HG03025 (cell line): ENCODE measurements around the gene CA10.

Source experiments
- ATAC-seq: cut with Tn5 transposase; IDR thresholded peaks from one replicate; pipeline ENCODE4 v1.9.1; 2021; ENCODE audit warnings: mild to moderate bottlenecking, moderate library complexity; ENCODE audit not compliant: unreplicated experiment, low FRiP score

Gene CA10

GRCh38 chr17:51901242-51901641 is 257.3 kb downstream of the CA10 start:
- no peak for ATAC-seq

DNA sequence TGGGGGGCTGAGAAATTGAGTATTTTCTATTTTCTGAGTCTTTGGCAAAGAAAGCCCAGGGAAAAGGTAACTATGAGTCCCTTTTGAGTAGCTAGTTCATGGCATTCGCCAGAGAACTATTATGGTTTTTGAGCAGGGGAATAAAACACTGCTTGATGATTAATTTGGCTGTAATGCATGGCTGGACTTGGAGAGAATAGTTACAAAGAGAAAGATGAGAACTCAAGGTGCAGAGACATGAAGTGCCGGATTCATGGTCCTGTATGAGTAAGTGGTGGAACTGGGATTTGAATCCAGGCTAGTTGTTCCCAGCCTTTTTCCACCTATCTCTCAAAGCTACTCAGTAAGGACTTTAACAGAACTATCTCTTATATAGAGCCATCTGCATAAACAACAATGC is 266.6 kb downstream of the CA10 start:
- no peak for ATAC-seq

GRCh38 chr17:51890710-51891109 is 267.8 kb downstream of the CA10 start:
- ATAC-seq: no peak

DNA sequence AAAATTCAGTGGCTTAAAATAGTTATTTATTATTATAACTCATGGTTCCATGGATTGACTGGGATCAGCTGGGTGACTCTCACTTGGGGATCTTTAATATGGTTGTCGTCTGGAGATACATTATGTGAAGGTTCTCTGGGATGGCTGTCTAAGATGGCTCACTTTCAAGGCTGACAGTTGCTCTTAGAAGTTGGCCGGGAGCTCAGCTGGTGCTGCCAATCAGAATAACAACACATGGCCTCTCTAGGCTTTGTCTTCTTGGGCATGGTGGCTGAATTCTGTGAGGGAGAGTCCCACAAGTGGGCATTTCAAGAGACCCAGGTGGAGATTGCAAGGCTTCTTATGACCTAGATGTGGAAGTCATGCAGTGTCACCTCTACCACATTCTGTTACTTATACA is 269.7 kb downstream of the CA10 start:
- ATAC-seq: no peak

GRCh38 chr17:51876986-51877385 is 281.5 kb downstream of the CA10 start:
- ATAC-seq: no peak

- no peak for ATAC-seq
These were observed 285.2 kb downstream of the CA10 start for GRCh38 chr17:51873302-51873701.

- ATAC-seq: no peak
These were observed 289.1 kb downstream of the CA10 start for GRCh38 chr17:51869387-51869786.

DNA sequence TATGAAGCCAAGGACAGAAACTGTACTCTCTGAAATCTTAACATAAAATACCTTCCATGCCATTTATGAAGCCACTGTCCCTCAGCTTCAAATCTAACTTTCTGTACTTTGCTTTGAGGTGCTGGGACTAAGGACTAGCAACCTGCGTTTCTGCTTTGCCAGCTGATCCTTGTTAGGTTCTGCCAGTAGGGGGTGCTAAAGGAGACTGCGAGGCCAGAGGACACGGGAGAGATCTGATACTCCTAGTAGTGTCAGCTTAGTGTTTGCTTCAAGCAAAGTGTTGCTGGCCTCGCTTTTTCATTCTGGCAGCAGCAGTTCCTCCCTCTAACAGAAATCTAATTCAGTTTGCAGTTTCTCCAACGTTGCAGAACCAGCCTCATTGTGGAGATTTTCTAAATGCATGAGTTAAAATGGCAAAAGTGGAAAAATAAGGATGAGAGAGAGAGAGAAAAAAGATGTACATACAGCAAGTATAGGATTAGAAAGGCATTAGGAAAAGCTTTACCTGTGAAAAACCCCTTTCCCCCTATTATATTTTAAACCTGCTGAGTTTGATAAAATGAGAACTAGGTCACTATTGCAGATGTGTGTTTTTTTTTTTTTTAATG is 297.5 kb downstream of the CA10 start:
- ATAC-seq: no peak

GRCh38 chr17:51857052-51857597 is 301.4 kb downstream of the CA10 start:
- no peak for ATAC-seq

DNA sequence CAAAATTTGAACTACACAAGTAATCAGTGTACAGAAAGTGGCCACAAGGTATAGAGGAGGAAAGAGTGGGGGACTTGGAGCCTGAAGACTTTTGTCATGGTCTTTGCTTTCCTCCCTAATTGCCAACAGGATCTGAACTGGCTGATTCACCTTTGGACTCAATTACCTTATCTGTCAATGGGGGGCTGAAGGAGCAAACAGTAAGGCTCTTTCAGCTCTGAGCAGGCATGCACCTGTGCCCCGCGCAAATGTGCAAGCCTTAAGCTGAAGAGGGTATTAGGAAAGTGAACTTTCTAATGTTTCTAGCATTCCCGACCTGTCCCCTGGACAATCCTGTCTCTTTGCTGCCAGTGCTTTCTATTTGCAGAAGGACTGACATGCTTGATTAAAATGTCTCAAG is 302.7 kb downstream of the CA10 start:
- no peak for ATAC-seq

GRCh38 chr17:51853857-51854256 is 304.7 kb downstream of the CA10 start:
- ATAC-seq: no peak

DNA sequence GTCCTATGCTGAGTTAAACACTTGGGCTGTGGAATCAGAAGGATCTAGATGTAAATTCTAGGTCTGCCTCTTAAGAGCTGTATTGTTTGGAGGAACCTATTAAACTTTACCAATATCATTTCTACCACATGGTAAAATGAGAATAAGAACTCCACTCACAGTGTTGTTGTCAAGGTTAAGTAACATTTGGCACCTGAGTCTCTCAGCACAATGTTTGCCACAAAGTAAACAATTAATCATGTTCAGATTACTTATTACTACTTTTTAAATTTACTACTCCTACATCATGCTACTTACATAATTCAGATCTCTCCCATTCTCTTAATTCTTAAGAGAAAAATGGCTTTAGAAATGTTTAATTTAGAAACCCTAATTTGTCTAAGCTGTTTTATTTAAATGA is 305.9 kb downstream of the CA10 start:
- no peak for ATAC-seq

DNA sequence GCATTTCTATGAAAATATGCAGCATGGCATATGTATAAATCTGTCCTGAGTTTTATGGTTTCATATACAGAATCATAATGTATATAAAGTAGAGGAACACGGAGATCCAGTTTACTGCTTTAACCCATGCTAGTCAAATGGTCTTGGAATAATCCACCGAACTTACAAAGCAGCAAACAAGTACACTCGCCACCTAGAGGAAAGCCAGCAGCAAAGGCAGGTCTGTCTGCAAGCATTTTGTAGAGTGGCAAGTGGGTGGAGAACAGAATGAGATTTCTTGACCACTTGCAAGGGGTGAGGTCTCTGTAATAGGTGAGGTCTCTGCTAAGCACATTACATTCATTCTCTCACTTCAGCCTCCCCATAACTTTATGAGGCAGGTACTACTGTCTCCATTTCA is 308.3 kb downstream of the CA10 start:
- ATAC-seq: no peak

- ATAC-seq: no peak
These were observed 310.1 kb downstream of the CA10 start for GRCh38 chr17:51848451-51848850.

DNA sequence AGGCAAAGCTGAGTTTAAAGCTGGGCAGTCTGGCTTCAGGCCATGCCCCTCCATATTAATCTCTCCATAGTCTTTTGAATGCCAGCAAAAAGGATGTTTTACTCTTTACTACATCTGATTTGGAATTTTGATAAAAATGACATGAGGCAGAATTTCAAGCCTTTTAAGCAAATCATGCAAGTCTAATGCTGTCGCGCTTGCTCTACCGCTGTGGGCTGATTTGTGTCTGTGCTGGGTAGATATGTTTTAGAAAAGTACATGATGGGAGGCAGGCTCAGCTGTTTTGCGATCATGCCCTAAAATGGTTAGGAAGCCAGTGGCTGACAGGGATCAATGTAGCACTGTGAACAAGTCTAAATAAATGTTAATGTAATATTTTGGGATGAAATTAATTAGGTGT is 311.9 kb downstream of the CA10 start:
- no peak for ATAC-seq

- no peak for ATAC-seq
These were observed 312.7 kb downstream of the CA10 start for GRCh38 chr17:51845776-51846175.

- ATAC-seq: no peak
These were observed 315.8 kb downstream of the CA10 start for GRCh38 chr17:51842763-51843162.

DNA sequence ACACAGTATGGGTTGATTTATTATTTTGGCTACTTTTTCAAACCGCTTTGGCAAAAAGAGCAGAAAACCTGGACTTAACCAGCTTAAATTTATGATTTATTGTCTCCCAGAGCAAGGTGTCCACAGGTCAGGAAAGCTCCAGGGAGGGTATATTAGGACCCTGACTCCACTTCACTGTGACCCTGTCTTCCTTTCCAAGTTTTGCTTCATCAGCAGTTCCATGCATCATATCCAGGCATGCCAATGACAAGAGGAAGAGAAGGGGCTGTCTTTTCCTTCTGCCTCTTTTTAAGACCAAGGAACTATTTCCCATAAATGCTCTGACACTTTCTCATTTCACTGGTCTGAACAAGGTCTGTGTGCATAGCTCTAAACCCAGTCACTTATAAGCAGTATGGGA is 316.8 kb downstream of the CA10 start:
- no peak for ATAC-seq

DNA sequence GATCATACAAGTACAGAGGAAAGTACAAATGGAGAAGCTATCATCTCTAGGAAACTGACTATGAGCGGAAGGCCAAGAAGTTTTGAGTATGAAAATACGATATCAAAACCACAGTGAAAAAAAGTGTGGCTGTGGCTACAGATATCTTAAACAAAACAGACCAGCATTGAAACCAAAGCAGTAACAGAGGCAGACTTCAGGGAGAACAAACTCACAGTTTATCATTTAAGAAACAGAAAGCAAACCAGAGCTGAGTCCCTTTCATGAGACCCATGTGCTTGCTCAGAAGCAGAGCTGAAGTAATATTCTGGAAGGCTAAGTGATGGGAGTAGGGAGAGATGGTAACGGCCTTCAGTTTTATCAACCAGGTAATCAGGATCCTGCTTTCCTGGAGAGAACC is 317.8 kb downstream of the CA10 start:
- no peak for ATAC-seq

- no peak for ATAC-seq
These were observed 324.9 kb downstream of the CA10 start for GRCh38 chr17:51833620-51834019.

DNA sequence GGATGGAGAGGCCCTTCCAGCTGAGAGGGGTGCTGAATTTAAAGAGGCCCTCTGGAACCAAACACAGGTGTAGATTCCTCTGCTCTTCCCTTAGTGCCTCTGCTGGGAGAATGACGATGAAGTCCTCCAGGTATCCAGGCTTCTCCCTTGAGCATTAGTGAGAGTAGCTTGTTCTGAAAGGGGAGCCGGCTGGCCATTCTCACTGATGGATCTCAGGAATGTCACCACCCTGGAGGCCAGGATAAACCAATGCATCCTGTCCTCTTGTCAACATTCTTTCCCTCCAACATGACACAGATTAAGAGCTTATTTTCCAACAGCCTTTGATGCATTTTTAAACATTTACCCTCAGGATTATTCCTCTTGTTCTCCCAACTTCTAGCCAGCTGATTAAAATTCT is 325.5 kb downstream of the CA10 start:
- ATAC-seq: no peak

DNA sequence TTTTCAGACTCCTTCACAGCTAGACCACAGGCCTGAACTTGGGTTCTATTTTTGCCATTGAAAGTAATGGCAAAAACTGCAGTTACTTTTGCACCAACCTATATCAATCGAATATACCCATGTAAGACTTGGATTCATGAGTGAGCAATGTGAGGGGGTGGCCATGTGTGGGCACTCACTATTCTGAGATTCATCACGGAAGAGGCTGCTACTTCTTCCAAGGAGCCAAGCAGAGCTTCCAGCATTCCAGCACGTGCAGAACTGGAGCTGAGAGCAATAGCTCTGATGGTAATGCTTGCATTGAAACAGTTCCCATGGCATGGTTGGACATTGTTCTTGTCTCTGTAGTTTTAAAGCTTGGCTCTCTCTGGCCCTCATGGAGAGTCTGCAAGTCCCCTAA is 327.6 kb downstream of the CA10 start:
- no peak for ATAC-seq

GRCh38 chr17:51830451-51830850 is 328.1 kb downstream of the CA10 start:
- no peak for ATAC-seq
